NCI-H460 (cell line): ENCODE data around the gene PALMD. TPM values are rescaled to one million over a fixed set of nuclear protein-coding genes. Genes with fewer than 3 reads are reported as not detected.

Source experiments
- DNase-seq: peaks from one replicate; pipeline ENCODE4 v3.0.0-alpha.2; 2016; ENCODE audit warnings: low read depth; ENCODE audit errors: extremely low read depth
- polyA plus RNA-seq: library from polyadenylated mRNA; depleted of rRNA; stranded (reverse); fragments of >200 nt; gene quantifications from 2 replicates; pipeline ENCODE4 v1.2.3, GENCODE V29; 2014; cell fraction: nucleus; rRNA removed
- total RNA-seq: library from RNA; depleted of rRNA; stranded (reverse); fragments of >200 nt; shearing (Covaris generic); gene quantifications from 2 replicates; pipeline ENCODE4 v1.2.3, GENCODE V29; 2014; rRNA removed

Gene PALMD, protein sequence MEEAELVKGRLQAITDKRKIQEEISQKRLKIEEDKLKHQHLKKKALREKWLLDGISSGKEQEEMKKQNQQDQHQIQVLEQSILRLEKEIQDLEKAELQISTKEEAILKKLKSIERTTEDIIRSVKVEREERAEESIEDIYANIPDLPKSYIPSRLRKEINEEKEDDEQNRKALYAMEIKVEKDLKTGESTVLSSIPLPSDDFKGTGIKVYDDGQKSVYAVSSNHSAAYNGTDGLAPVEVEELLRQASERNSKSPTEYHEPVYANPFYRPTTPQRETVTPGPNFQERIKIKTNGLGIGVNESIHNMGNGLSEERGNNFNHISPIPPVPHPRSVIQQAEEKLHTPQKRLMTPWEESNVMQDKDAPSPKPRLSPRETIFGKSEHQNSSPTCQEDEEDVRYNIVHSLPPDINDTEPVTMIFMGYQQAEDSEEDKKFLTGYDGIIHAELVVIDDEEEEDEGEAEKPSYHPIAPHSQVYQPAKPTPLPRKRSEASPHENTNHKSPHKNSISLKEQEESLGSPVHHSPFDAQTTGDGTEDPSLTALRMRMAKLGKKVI
- total RNA-seq = 3.9 and 5.2 TPM in 2 replicates
- 2.4 and 2.9 TPM in 2 replicates for polyA plus RNA-seq

- DNase-seq = peak; percentile 44
Observed at GRCh38 chr1:99645699-99646531, at the start of gene PALMD. Gene PALMD, plus strand, starts transcription at chr1:99646113. Its CDS starts 205 bp downstream, at chr1:99646318.

DNA sequence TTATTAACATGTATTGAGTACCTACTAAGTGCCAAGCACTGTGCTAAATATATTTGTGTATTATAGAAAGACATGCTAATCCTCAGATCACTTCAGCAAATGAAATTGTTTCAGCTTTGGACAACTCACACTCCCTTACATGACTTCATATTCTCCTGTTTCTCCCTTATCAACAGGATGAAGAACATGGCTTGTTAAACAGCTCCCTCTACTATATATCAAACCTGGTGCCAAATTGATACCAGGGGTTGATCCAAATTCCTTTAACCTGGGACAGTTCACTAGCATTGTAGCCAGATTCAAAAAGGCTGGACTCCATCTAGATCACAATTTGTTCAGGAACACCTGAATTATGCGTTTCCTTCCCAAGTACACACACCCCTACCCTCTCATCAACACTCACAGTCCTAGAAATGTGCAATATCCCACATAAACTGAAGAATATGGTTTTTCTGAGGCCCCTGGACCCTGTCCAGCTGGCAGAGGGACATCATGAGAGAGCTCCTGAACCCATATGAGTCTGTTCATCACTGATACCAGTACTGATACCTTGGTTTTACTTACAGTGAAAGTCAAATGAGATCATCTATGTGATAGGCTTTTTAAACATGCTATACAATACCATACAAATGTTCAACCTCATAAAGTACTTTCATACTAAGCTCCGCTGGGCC, 47.0 kb upstream of the PALMD start:
- no peak for DNase-seq

- peak; percentile 15 for DNase-seq
Observed at GRCh38 chr1:99599678-99600175, 46.2 kb upstream of the PALMD start.

DNA sequence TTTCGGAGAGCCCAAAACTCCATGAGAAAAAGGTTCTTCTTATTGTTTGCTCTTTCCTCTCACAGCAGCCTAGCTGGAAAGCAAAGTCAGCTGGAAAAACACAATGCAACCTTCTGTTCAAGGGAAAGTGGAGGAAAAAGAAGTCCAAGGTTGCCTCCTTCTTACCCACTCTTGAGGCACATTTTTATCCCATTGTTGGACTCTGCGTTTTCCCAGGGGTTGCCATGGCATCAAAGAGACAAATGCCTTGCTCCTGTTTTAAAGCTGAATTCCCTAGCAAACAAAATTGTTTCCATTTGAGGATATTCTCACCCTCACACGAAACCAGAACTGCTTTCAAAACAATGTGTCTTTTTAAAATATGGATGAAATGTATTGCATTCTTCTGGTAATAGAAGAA, 45.1 kb upstream of the PALMD start:
- DNase-seq = no peak

DNA sequence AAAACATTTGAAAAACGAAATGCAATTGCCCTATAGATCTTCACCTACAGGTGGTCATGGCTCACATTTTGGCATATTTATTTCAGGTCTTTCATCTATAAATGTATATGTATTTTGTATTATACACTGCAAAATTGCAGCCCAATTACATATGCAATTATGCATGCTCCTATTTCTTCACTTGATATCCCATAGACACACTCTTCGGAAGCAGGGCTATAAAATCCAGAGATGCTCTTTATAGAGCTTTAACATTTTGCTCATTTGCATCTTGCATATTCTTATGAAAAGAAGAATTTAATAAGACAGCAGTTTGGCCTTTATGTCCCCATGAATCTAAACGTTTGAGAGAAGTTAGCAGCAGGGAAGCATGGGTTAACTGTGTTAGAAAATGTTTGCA, 44.7 kb upstream of the PALMD start:
- no peak for DNase-seq

DNA sequence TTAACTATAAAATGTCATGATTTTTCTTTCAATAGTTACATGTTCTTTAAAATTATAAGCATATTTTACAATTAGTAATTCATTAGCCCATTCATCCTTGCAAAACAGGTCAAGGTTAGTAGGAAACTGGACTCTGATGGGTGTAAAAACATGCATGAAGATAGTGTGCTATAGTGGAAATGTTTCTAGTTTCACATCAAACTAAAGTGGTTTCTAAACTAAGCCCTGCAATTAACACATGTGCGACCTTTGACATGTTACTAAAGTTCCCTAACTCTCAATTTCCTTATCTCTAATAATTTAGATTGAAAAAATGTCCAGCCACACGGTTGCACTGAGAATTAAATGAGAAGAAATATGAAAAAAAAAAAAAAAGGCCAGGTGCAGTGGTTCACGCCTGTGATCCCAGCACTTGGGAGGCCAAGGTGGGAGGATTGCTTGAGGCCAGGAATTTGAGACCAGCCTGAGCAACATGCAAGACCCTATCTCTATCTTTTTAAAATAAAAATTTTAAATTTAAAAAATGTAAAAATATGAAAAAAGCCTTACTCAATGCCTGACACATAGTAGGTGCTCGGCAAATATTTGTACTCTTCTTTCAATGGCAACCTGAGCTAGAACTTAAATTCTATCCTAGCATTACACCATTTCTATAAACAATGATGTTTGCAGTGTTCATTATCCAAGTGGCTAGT, 44.1 kb upstream of the PALMD start:
- DNase-seq = no peak

GRCh38 chr1:99602404-99602969, 43.4 kb upstream of the PALMD start:
- DNase-seq = no peak

DNA sequence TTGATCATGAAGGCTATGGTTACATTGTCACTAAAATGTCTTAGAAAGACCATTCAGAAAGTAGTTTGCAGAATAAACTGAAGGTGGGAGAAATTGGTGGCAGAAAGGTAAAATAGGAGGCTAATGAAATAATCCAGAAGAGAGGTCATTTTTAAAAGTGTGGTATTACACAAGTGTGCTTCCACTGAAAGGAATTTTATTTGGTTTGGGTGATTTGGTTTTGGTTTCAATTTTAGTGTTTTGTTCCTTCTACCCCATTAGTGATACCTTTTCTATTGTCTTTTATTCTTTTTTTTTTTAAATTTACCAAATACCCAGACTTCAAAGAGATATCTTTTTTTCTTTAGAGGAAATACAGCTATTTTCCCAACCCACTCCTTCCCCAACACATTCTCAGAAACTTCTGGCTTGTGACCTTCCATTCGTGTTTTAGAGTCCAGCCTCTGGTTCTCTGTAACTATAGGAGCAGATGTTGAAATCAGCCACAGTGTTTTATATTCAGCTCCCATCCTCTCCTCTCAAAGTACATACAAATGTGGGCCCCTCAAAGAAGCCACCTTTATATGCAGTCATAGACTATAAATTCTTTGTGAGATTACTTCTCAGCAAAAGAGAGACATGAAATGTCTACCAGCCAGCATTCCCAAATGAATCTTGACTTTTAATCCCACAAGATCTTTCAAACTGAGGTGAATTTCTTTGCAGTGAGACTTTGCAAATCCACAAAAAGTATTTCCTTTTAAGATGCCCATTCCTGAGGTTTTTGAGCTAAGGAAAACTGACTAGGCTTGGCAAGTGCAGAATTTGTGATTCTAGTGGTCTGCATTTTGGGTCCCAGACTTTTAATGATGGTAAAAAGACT, 42.0 kb upstream of the PALMD start:
- DNase-seq = no peak

DNA sequence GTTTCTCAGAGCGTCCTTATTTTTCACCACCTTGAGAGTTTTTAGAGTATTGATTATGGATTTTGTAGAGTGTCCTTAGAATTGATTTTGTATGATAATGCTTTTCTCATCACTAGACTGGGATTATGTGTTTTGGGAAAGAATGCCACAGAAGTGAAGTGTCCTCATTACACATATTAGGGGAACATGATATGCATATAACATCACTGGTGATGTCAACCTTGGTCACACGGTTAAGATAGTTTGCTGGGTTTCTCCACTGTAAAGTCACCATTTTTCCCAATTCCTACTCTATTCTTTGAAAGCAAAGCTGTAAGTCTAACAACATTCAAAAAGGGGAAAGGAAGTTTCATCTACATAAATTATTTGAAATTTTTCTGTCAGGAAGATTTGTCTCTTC, 39.6 kb upstream of the PALMD start:
- DNase-seq = no peak

GRCh38 chr1:99607590-99607989, 38.3 kb upstream of the PALMD start:
- no peak for DNase-seq

- DNase-seq = no peak
Observed at GRCh38 chr1:99608058-99608457, 37.9 kb upstream of the PALMD start.

DNA sequence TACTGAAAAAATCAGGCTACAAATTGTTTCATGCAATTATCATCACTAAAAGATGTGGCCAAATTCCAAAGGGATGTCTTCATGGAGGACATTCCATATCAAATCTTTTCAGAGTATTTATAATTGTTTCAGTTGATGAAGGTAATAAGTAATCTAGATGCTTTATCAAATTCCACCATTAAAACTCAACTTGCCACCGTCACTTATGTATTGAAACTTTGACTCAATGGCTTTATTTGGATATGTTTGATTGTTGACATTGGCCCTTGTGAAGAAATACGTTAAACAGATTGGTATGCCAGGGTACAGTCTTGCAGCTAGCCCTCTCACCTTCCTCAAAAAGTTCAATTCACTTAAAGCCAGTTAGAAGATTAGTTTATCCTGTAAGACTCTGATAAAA, 32.2 kb upstream of the PALMD start:
- no peak for DNase-seq

DNA sequence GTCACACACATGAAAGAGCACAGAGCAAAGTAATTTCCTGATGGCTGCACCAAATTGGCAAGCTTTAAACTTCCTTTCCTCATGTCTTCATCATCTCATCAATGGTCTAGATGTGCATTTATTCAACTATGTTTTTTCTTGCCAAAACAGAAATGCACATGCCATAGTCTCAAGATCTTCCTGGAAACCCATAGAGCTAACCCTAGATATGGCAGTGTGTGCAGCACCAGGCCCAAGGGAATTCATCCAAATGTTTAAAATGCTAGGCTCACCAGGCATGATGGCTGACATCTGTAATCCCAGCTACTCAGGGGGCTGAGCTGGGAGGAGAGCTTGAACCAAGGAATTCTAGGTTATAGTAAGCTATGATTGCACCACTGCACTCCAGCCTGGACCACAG, 31.2 kb upstream of the PALMD start:
- no peak for DNase-seq

DNA sequence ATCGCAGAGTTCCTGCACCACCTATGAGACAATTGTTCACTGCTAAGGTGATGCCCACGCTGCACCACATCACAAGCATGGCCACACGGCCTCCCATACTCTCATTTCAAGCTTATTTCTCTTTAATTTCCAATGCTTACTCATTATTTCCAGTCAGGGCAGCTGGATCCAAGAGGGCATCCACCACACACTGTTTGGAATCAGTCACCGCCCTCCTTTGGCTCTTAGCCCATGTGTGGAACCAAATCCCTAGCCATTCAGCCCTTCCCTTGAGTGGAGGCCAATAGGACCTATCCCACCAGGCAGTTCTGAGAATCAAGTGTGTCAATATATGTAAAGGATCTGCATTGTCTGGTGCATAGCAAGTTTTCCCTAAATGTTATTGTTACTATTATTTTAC, 26.3 kb upstream of the PALMD start:
- no peak for DNase-seq

DNA sequence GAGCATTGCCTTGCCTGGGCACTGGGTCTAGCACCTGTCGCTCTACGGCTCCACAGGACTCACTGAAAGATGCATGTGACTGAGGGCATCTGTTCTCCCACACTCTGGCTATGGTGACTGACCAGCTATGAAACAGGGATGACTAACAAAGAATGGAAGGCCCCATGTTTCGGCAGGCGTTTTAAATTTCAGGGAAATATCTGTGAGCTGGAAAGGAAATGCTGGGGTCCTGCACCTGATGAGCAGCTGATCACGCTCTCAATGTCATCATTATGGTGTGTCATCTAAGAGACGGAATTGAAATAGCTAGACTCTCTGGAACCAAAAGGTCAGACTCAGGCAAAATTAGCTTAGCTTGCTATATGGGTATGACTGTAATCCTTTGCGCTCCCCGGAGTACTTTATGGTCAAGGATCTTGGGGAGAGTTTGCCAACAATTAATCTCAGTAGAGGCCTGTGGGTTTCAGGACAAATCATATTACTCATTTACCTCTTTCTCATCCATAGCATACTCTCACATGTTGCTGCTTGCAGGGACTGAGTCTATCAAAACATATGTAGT, 24.5 kb upstream of the PALMD start:
- no peak for DNase-seq

DNA sequence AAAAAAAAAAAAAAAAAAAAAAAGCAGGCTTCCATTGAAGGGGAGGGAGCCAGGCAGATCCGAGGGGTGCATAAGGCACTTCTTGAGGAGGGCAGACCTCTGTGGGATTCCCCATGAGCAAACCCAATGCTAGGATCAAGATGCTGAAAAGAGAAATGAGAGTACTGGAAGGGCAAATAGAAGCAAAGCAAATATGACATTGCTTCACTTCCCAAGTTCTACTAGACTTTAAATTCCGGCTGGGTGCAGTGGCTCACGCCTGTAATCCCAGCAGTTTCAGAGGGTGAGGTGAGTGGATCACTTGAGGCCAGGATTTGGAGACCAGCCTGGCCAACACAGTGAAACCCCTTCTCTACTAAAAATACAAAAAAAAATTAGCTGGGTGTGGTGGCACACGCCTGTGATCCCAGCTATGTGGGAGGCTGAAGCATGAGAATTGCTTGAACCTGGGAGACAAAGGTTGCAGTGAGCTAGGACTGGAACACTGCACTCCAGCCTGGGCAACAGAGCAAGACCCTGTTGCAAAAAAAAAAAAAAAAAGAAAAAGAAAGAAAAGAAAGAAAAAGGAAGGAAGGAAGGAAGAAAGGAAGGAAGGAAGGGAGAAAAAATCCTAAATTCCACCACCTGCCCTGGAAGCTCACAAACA, 23.1 kb upstream of the PALMD start:
- DNase-seq = no peak

DNA sequence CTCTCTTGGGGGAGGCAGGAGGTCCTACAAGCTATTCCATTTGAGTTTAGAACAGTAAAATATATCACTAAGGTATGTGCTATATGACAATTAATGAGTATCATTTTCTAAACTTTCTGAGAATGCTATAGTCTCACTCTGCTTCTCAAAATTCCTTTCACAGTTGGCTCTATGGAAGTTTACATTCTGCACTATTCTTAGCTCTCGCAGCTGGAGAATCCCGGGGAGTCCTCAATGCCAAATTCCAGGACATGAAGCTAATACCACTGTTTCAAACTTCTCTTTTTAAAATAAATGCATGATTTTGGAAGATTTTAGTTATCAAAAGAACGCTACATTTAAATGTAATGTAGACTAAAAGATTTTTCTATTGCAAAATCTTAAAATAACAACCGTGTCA, 22.4 kb upstream of the PALMD start:
- no peak for DNase-seq

DNA sequence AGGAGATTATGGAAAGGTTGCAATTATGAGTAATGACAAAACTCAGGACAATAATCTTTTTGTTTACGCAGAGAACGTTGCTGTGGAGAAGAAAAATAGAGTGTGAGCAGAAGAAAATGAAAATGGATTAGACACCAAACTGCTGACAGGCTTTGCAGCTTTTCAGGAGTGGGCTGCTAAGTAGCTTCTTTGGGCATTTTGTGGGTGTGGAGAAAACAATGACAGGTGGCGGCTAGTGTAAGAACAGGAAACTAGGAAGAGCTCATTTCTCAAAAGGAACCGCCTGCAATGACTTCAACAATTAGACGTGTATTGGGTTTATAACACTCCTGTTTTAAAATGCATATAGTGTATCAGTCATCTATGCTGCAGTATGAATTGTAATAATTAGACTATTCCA, 18.3 kb upstream of the PALMD start:
- no peak for DNase-seq
